Glomerular endothelial cell (primary cell): ENCODE measurements around the gene RAD51B. TPM values are rescaled to one million over a fixed set of nuclear protein-coding genes. Genes with fewer than 3 reads are reported as not detected.
A peak's percentile ranks its signal among the peaks of the same experiment; 100 is the strongest.

ENCODE experiments used
- DNase-seq: peaks from one replicate; pipeline ENCODE4 v3.0.0-alpha.2; 2011; ENCODE audit warnings: low read depth, low spot score; ENCODE audit errors: extremely low read depth
- total RNA-seq: library from RNA; depleted of rRNA; stranded (reverse); fragments of >200 nt; gene quantifications from 2 replicates; pipeline ENCODE4 v1.2.3, GENCODE V29; 2015

Gene RAD51B
- total RNA-seq, 1 donor from 2014 or later: 9.7 TPM

DNA sequence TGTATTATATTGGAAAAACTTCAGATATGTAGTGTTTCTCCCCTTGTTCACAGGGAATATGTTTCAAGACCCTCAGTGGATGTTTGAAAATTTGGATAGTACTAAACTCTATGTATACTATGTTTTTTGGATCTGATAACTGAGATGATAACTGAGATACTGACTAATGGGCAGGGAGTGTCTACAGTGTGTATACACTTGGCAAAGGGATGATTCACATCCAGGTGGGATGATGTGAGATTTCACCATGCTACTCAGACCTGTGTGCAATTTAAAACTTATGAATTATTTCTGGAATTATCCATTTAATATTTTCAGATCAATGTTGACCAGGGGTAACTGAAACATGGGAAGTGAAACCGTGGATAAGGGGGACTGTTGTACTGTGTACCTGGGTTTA is 13.8 kb downstream of the RAD51B start:
- no peak for DNase-seq

DNA sequence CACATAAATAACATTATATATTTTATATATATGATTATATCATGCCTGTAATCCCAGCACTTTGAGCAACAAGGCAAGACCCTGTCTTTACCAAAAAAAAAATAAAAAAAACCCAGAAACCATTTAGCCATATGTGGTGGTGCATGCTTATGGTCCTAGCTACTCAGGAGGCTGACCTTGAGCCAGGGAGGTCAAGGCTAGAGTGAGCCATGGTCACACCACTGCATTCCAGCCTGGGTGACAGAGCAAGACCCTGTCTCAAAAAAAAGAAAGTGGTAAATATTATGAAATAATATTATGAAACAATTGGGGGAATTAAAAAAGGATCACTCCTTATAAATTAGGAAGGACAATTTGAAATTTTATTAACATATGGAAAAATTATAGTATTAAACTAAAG is 16.0 kb downstream of the RAD51B start:
- DNase-seq: no peak

DNA sequence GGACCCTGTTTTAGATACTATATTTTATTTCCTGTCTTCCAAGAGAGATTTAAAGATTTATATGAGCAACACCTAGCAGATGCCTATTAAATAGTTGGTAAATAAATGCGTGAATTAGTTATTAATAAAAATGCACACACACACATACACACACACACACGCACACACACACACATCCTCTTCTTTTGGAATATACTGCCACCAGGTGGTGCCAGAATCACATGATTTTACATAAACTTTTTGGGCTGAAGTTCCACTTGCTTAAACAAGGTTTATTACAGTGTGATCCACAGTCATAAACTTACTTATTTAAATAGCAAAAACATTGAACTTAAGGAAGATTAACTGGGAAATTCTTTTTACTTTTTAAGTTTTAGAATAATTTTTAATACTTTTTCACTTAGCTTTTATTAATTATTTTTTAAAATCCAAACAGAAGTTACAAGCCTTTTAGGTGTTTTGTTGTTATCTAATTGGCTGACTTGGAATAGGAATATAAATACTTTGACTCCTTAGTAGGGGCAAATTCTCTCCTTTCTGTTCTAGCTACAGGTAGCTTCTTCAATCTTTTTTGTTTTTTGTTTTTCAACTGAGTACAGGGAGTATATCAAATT is 17.5 kb downstream of the RAD51B start:
- peak; percentile 56 for DNase-seq

DNA sequence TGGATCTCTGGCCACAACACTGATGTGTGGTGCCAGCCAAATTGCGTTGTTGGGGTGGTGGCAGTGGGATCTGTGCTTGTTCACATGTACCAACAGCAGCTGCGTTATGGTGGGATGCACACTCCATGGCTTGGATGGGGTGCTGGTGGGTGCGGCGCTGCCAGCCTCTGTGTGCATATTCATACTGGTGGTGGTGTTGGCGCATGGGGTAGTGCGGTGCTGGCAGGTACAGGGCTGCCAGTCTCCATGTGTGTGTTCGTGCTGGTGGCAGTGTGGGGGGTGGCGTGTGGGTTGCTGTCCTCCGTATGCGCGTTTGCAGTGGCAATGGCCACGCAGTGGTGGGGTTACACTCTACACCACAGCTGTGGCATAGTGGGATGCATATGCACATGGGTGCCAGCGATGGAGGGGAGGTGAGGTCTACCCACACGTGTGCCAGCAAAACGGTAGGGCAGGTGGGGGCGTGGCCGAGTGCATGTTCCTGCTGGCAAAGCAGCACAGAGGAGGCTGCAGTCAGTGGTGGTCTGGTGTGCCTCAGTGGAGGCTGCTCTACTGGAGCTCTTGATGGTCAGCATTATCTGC is 26.5 kb downstream of the RAD51B start:
- DNase-seq: no peak

DNA sequence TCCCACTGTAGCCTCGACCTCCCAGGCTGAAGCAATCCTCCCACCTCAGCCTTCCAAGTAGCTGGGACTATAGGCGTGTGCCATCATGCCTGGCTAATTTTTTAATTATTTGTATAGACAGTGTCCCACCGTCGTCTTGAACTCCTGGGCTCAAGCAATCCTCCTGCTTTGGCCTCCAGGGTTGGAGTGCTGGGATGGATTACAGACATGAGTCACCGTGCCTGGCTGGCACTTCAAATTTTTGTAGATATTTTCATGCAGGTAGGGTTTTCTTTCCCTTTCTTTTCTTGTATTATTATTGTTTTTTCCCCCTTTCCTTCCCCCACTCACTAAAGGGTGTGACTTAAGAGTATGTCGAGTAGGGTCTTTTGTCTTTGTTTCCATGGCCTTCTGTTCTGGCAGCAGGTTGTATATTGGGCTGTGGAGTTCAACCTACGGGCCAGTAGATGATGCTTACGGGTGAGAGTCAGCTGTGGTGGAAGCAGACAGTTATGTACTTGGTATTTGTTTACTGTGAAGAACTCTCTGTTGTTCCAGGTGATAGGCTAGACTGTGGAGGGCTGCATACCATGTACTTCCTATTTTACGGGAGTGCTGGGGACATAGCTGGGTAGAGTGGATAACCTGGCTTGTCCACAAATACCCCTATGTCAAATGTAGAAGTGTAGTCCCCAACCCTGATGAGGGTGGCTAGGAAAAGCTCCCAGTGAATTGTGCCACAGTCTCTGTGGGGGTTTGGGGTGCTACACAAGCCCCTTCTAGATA is 30.7 kb downstream of the RAD51B start:
- no peak for DNase-seq

DNA sequence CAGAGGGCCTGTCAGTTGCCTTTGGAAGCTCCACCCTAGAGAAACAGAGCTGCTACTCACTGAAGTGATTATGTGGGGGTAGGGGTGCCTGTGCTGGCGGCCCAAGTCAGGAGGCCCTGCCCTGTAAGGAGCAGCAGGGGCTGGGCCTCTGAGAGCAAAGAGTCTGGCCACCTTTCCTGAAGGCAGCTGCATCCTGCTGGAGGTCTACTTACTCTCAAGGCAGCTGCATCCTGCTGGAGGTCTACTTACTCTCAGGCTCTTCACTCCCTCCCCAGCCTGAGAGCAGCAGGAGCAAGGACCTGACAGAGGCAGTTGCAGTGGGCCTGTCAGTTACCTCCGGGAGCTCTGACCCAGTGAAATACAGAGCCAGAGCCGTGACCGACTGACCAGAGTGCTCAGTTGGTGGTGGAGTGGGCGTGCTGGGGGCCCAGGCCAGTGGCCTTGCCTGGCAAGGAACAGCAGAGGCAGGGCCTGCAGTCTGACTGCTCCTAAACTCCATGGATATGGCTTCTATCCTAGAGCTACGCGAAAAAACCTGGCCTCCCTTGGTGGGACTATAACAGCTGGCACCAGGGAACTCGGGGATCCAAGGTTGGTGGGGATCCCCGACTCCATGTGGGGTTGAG is 32.3 kb downstream of the RAD51B start:
- no peak for DNase-seq

DNA sequence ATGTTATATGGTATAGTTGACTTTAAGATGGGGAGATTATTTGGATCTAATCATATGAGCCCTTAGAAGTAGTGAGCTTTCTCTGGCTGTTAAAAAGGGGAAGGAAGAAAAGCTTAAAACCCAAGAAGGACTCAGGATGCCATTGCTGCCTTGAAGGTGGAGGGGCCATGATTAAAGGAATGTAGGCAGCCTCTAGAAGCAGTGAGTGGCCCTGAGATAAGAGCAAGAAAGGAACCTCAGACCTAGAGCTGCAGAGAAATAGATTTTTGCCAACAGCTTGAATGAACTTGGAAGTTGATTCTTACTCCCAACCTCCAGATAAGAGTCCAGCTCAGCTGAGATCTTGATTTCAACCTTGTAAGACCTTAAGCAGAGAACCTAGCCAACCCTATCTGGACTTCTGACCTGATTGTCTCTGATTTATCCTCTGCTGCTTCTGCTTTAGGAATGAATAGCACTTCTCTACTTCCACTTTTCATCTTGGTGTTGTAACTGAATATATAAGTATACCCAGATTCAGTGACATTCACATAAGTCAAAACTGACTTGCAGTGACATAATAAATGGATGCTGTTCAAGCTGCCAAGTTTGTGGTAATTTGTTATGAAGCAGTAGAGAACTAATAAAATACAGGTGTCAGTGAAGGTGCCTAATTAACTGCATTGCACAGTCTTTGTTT is 33.5 kb downstream of the RAD51B start:
- DNase-seq: no peak

DNA sequence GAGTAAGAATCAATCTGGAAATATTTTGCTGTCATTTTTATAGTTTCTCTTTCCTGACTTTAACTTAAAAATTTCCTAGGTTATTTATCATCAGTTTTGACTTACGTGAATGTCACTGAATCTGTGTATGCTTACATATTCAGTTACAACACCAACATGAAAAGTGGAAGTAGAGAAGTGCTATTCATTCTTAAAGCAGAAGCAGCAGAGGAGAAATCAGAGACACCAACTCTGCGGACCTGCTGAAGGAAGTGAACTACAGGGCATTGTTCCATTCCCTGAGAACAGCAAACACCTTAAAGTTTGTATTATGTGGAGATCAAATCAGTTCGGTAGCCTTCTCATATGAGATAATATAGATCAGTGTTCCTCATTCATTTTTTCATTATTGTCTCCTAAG is 34.1 kb downstream of the RAD51B start:
- DNase-seq: no peak

DNA sequence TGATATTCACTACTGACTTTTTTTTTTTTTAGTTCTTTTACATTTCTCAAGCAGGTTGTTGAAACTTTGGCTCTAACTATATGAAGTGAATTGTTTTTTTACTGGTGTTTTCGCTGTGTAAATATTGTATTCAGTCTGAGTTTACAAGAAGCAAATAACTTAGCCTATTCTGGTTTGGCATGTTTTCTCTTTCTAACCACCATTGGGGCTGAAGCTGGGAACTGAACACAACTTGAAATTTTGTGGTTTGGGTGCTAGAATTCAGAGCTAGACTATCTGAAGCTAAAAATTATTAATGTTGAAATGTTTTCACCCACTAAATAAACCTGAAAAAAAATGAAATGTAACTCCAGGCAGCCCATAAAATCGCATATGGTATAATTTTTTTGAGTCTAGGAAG is 37.2 kb downstream of the RAD51B start:
- DNase-seq: no peak

DNA sequence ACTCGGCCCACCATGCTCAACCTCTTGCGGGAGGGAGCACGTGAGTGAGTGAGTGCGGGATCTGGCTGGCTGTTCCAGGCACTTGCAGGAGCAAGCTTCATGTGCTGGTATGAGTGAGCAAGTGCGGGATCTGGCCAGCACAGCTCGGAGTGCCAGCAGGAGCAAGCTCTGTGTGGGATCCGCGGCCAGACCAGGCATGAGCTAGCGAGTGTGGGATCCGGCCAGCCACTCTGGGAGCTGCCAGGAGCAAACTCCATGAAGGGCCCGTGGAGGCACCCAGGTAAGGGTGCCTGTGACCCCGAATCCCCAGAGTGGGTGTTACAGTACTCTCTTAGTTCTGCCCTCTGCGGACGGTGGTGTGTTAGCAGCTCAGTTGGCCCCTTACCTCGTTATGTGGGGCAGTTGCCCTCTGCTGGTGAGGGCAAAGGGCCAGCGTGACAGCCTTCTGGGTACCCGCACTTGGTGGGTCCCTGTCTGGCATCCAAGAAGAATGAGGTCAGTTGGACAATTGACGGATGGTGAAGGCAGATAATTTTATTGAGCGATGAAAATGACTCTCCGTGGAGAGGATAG is 38.3 kb downstream of the RAD51B start:
- no peak for DNase-seq

DNA sequence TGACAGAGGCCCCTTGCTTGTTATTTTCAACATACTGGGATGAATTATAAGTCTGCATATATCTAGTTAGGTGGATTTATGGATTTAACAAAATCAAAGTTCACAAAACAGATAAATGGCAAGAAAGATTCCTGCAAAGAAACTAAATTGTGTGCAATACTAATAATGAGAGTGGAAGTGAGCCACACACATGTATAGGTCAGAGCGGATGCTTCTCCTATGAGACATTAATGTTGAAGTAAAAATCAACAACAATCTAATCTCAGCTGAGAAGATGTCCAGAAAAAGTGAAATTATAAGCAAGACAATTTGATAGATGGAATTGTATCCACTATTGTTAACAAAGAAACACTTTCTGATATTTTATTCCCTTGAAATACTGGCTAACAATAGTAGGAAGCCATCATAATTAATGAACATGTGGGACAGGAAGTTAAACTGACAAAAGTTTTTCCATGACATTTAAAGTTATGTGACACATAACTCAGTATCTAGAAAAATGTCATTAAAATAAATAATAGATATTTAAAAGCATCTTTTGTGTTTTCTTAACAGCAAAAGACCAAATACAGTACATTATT is 39.7 kb downstream of the RAD51B start:
- peak; percentile 20 for DNase-seq

DNA sequence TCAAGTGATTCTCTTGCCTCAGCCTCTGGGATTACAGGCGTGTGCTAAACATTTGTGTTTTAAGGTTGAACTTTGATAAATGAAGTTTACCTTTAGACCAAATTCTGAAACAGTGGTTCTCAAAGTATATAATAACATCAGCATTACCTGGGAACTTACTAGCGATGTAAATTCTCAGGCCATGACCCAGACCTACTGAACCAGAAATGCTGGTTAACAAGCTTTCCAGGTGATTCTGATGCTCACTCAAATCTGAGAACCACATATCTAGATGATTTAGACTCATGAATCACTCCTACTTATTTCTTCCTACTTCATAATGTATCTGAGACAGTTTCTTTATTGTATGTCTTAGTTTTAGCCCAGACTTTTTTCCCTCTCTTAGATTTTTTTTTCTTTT is 43.6 kb downstream of the RAD51B start:
- DNase-seq: no peak

DNA sequence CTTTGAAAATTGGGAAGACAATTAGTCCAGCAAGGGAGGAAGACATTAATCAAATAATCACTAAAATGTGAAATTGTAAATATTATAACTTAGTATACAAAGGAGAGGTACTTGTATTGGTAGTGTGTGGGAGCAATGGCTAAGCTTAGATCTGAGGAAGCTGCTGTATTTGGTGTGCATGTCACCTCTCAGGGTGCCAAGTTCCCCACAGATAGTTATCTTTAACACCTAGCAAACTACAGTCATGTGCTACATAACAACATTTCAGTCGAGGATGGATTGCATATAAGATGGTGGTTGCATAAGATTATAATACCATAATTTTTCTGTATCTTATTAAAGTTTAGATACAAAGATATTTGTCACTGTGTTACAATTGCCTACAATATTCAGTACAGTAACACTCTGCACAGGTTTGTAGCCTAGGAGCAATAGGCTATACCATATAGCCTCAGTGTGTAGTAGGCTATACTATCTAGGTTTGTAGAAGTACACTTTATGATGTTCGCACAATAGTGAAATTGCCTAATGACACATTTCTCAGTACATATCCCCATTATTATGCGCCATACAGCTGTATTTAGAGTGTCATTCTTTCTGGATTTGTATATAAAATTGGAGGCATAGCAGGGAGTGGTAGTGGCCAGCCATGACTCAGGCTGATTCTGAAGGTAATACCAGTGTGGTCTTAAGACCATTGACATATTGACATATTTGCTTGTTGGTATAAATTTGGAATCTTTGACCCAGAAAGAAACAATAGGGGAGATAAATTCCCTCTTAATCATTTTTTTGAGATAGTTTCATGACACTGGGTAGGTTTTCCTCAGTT is 55.8 kb downstream of the RAD51B start:
- no peak for DNase-seq

DNA sequence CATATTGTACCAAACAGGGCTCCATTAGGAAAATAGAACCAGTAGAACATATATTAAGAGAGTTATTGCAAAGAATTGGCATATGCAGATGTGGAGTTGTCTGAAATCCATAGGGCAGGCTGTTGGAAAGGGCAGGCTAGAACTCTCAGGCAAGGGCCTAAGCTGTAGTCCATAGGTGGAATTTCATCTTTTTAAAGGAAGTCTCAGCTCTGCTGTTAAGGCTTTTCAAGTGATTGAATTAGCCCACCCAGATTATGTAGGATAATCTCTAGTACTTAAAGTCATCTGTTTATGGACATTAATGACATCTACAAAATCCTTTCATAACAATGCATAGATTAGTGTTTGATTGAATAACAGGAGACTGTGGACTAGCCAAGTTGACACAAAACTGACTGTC is 59.4 kb downstream of the RAD51B start:
- no peak for DNase-seq

DNA sequence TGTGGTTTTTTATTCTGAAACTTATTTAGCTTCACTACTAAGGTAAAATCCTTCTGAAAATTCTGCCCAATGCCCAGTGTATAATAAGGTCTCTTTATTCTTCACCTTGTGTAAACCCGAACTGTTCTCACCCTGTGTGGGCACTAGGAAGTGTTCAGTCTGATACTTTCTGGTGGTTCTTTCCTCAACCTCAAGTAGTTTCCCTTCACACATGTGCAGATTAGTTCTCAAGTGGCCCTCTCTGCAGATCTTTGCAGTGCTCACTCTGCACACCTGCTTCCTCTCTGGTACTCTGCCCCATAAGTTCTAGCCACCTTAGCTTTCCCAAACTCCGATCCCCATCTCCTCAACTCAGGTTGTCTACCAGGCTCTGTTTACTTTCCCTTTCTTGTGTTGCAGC is 61.6 kb downstream of the RAD51B start:
- DNase-seq: no peak

DNA sequence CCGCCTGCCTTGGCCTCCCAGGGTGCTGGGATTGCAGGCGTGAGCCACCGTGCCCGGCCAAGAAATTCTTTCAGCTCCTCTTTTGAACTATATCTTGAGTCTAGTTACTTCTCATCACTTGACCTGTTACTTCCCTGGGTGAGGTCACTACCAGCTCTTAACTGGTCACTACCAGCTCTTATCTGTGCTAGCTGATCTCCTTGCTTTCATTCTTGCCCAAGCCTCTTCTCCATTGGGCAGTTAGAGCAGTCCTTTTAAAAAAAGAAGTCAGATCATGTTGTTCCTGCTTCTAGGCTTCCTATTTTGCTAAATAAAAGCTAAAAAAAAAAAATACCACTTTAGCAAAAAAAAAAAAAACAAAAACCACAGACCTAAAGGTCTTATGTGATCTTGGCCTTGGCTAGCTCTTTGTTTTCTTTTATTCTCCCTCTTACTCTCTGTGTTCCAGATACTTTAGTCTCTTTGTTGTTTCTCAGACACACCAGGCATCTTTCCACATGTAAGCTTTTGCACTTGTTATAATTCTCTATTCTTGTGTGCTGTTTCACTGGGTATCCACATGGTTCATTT is 63.5 kb downstream of the RAD51B start:
- no peak for DNase-seq

DNA sequence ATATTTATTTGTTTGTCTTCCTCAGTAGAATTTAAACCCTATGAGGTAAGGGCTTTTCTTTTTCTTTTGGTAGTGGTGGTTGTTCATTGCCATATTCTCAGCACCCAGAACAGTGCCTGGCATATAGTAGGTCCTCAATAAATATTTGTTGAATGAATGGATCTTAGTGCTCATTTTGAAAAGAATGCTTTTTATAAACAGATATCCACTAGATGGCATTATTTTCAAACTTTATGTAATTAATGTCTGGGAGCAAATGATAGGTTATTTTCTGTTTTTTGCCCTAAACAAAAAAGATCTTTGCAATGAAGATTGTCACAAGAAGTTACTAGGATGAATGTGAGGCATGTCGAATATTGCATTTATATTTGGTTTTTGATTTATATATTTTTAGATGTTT is 64.1 kb downstream of the RAD51B start:
- no peak for DNase-seq

DNA sequence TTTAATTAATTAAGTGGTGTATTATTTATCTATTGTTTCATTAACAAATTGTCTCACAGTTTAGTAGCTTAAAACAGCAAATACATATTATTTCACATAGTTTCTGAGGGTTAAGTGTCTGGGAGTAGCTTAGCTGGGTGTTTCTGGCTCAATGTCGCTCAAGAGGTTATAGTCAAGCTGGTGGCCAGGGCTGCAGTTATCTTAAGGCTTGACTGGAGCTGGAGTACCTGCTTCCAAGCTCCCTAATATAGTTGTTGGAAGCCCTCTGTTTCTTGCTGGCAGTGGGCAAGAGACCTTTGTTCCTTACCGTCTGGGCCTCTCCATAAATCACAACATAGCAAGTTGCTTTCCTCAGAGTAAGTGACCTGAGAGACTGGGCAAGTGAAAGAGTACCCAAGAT is 66.6 kb downstream of the RAD51B start:
- no peak for DNase-seq

DNA sequence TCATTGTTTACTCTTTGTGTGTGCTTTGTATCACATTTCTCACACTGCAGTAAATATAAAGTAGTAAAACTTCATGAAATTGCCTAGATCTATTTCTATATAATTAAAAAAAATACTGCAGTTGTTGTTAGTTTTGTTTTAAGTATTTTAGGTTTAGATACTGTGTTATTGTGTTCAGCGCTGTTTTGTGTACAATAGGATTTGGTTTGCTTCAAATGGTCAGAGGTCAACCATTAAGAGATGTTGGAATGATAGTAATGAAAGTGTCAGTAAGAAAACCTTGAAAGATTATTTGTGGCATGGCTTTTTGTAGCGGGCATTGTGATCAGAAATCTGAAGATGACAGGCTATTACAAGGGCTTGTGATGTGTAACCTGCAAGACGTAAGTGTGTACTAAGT is 67.9 kb downstream of the RAD51B start:
- DNase-seq: no peak
